ENCODE data around the gene SSH3.

Gene SSH3

GRCh38 chr11:67268081-67268961, 35.0 kb upstream of the SSH3 start:
- no peak for DNase-seq

DNA sequence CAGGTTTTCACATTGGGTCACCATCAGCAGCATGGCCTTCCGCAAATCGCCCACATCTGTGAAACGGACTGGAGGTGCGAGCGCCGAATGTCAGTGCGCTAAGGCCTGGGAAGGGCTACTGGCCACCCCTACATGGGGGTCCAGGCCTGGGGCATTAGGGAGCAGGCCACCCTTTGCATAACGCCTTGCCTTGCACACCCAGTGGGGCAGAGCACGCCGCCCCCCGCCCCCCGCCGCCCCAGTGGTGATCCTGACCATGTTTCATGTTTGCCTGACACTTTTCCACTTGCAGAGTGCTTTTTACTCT, 34.4 kb upstream of the SSH3 start:
- no peak for DNase-seq

DNA sequence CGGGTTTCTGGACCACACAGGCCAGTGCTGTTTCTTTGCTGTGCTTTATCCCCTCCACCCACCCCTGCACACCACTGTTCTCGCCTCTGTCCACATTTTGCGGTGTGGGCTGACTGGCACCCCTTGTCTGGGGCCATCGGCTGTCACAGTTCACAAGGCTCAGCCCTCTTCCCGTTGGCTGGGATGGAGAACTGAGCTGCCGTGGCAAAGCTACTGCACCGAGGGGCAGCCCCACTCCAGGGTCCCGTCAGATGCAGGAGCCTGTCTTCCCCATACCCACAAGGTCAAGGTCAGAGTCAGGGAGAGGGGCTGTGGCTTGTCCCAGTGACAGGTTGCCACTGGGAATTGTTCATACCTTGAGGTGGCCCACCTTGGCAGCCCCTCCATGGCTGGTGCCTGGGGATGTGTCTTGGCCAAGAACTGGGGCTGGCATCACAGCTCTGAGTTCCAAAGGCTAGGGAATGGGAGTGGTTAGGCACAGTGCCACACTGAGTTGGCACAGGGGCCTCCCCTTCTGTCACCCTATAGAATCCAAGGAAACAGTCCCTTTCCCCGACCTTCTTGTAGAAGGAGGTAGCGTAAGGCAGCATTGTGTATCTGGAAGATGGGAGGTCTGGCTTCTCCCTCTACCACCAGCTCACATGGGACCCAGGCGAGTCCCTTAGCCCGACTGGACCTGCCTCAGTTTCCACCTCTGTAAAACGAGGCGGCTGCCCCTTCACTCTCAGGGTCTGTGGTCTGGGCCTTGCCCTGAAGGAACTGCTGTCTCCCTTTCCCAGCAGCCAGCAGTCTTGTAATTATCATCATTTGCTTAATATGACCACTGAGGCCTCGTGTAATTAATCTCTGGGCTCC, 33.7 kb upstream of the SSH3 start:
- peak; percentile 24 for DNase-seq

- peak; percentile 28 for DNase-seq
Observed at GRCh38 chr11:67270256-67271204, 32.8 kb upstream of the SSH3 start.

DNA sequence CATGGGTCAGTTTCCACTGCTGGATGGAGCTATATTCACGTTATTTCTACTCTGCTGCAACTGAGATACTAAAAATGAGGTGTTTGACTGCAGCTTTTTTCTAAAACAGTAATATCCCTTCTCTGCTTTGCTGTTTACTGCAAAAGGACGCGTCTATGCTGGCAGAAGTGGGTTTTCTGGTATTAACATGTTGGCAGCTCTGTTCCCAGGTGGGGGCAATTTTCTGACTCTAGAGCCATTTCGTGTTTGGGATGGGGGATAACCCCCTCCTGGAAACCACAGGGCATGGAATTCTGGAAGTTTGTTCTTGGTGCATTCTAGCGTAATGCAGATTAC, 32.2 kb upstream of the SSH3 start:
- no peak for DNase-seq

DNA sequence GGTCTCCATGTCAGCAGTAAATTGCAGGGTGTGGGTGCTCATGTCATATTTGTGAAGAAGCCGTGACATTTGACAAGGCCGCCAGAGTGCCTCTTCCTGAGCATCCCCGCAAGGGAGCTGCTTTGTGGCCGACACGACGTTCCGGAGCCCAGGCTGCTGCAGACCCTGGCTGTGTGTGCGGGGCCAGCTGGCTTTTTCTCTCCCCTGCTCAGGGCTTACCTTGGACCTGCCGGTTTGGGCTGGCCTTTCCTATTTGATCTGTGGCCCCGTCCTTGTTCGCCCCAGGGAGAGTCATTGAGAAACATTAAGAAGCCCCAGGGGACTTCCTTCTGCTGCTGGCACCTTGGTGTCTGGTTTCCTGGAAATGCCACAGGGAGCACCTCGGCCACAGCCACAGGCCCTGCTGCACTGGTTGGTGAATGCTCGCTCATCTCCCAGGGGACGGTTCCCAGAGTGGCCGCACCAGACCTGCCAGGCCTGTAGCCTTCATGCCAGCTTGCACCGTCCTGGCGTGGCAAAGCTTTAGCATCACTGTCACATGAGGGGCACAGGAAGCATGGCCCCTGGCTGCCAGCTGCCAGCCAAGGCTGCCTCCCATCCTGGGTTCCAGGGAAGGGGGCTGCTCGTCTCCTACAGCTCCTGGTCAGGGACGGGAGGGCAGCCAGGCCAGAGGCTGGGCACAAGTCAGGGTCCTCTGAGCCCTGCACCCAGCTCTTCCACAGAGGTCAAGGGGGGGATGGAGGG, 31.6 kb upstream of the SSH3 start:
- peak; percentile 85 for DNase-seq

DNA sequence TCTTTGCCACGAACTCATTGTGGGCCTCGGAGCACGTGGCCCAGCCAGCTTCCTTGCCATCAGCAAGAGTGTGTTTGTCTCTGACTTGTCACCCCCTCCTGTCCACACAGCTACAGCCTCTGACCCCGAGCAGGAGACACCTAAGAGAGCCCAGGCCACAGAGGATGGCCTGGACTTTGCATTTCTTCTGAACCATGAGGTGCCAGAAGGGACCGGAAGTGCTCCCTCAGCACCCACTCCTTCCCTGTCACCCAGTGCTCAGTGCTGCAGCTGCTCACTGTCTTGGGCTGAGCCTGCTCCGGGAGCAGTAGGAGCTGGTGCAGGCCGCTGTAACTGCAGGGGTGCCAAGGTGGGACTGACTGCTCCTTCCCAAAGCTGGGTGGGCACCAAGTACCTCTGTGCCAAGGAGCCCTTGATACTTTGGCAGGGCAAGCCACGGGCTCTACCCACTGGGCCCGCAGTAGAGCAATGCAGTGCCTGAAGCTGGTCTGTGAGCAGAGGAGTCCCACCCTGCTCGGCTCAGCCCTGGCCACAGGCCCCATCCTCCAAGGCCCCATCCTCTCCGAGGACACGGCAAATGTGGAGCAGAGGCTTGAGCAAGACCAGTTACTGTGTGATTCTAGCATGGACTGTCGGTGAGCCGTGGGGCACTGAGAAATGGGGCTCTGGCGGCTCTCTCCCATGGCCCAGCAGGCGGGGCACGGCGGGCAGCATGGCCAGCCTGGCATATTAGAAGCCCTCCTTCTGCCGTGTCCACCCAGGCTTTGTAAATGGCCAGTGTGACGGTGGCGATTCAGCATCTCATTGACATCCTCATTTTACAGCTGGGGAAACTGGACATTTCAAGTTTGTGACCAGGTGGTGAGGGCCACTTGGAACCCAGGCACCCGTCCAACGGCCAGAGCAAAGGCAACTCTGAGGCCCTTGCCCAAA, 30.7 kb upstream of the SSH3 start:
- DNase-seq, result no peak

GRCh38 chr11:67273260-67273990, 29.9 kb upstream of the SSH3 start:
- peak; percentile 50 for DNase-seq

GRCh38 chr11:67274768-67275605, 28.3 kb upstream of the SSH3 start:
- DNase-seq, result no peak

- no peak for DNase-seq
Observed at GRCh38 chr11:67275606-67276409, 27.5 kb upstream of the SSH3 start.

DNA sequence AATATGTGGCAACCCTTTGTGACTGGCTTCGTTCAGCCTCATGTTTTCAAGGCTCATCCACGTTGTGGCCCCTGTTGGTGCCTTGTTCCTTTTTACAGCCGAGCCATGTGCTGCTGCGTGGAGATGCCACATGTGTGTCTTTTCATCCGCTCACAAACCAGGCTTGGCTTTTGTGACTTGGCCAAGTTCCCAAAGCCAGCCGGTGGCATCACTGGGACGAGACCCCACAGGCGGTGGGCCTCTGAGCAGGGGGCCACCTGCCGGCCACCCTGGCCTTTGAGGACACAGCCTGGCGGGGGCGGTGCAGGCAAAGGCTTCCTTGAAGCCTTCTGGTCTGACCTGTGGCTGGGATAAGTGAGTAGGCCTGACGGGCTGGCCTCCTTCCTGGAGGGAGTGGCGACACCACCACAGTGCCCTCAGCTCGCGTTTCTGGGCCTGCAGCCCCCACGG, 26.5 kb upstream of the SSH3 start:
- DNase-seq, result no peak

GRCh38 chr11:67277231-67277961, 25.9 kb upstream of the SSH3 start:
- DNase-seq, result peak; percentile 95

- no peak for DNase-seq
Observed at GRCh38 chr11:67278135-67278938, 25.0 kb upstream of the SSH3 start.

GRCh38 chr11:67278939-67279588, 24.3 kb upstream of the SSH3 start:
- no peak for DNase-seq

DNA sequence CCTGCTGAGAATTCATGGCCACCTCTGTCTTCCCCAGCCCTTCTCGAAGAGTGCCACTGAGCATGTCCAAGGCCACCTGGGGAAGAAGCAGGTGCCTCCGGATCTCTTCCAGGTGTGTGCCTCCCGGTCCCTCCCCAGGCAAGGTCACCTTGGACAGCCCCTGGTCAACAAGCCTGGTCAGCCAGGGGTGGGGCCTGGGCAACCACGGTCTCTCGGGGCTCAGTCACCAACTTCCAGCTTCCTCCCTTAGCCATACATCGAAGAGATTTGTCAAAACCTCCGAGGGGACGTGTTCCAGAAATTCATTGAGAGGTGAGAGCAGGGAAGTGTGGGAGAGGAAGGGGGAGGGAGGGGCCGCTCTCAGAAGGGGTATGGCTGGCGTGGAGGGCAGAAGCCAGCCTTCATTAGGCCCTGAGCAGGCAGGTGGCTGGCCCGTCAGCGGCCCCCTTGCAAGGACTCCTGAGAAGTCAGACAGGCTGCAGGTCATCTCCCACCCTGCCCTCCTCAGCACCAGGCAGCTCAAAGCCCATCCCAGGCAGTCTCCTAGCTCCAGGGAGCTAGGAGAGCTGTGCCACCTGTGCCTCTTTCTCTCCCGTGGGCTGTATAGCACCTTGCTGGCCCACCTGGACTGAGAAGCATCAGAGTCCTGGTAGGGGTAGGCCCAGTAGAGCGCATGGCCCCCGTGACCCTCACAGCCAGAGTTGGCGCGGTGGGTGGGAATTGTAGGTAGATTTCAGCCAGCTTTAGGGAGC, 23.6 kb upstream of the SSH3 start:
- DNase-seq, result no peak

DNA sequence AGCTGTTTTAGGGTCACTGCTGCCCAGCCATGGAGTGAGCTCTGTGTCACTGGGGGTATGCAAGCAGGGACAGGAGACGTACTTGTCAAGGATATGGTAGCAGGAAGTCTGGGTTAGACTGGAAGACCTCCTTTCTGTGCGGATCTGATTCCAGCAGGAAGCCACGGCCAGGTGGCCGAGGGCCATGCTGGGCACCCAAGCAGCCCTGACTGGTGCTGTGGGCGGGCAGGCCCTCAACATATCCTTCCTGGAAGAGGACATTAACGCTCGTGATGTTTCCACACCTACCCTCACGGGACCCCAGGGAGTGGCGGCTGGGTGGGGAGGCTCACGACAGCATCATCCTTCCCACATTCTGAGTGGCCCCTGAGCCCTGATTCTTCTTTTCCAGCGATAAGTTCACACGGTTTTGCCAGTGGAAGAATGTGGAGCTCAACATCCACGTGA, 23.0 kb upstream of the SSH3 start:
- DNase-seq, result no peak
